OCI-LY1 (cell line): ENCODE data around the gene SLC16A2.
A peak's percentile ranks its signal among the peaks of the same experiment; 100 is the strongest.

Experiments
- H2AFZ ChIP-seq: fragments of 200-600 bp; sonication (generic), shearing (Covaris generic); 2 replicates; pipeline ENCODE4 v1.6.0; 2014; ENCODE audit warnings: antibody characterized with exemption, mild to moderate bottlenecking, low read length
- H3F3A ChIP-seq: fragments of 200-600 bp; sonication (generic), shearing (Covaris generic); 2 replicates; pipeline ENCODE4 v1.6.0; 2014; ENCODE audit warnings: mild to moderate bottlenecking, antibody characterized with exemption, low read length, moderate library complexity; ENCODE audit not compliant: insufficient read depth
- H3K27ac ChIP-seq: fragments of 200-600 bp; sonication (generic); 2 replicates; pipeline ENCODE4 v1.5.1; 2014; ENCODE audit warnings: low read length, mixed run types, mild to moderate bottlenecking, low read depth; ENCODE audit not compliant: poor library complexity, severe bottlenecking
- H3K27me3 ChIP-seq: fragments of 200-600 bp; sonication (generic); 2 replicates; pipeline ENCODE4 v1.6.0; 2014; ENCODE audit warnings: antibody characterized with exemption, mild to moderate bottlenecking, low read length, moderate library complexity; ENCODE audit not compliant: insufficient read depth
- H3K36me3 ChIP-seq: fragments of 200-600 bp; sonication (generic); 2 replicates; pipeline ENCODE4 v1.6.1; 2014; ENCODE audit warnings: mild to moderate bottlenecking, antibody characterized with exemption, low read length, moderate library complexity, mixed read lengths; ENCODE audit not compliant: insufficient read depth
- H3K4me1 ChIP-seq: fragments of 200-600 bp; sonication (generic); 2 replicates; pipeline ENCODE4 v1.5.1; 2014; ENCODE audit warnings: mild to moderate bottlenecking, low read length, moderate library complexity; ENCODE audit not compliant: insufficient read depth, severe bottlenecking
- H3K4me2 ChIP-seq: fragments of 200-600 bp; sonication (generic), shearing (Covaris generic); 2 replicates; pipeline ENCODE4 v1.6.1; 2014; ENCODE audit warnings: low read length
- H3K4me3 ChIP-seq: fragments of 200-600 bp; sonication (generic); 2 replicates; pipeline ENCODE4 v1.5.1; 2014; ENCODE audit warnings: low read length, low read depth, mild to moderate bottlenecking, mixed read lengths; ENCODE audit not compliant: poor library complexity, severe bottlenecking
- H3K79me2 ChIP-seq: fragments of 200-600 bp; shearing (Covaris generic); 2 replicates; pipeline ENCODE4 v1.6.1; 2016; ENCODE audit warnings: mixed run types, low read length, mixed read lengths; ENCODE audit not compliant: insufficient read depth
- H3K9ac ChIP-seq: fragments of 200-600 bp; sonication (generic), shearing (Covaris generic); 2 replicates; pipeline ENCODE4 v1.6.1; 2014; ENCODE audit warnings: mild to moderate bottlenecking, low read length, mixed read lengths
- H3K9me2 ChIP-seq: fragments of 200-600 bp; sonication (generic), shearing (Covaris generic); 2 replicates; pipeline ENCODE4 v1.6.1; 2014; ENCODE audit warnings: low read depth, mild to moderate bottlenecking, low read length, mixed read lengths
- H3K9me3 ChIP-seq: fragments of 200-600 bp; shearing (Covaris generic); 2 replicates; pipeline ENCODE4 v1.6.1; 2014; ENCODE audit warnings: low read length, mixed read lengths
- H4K20me1 ChIP-seq: fragments of 200-600 bp; sonication (generic), shearing (Covaris generic); 2 replicates; pipeline ENCODE4 v1.6.0; 2016; ENCODE audit warnings: mild to moderate bottlenecking, low read length; ENCODE audit not compliant: insufficient read depth
- EZH2 ChIP-seq: fragments of 200-600 bp; sonication (generic), shearing (Covaris generic); IDR thresholded peaks from 2 replicates; pipeline ENCODE4 v1.8.0; 2017; ENCODE audit warnings: borderline replicate concordance, mixed run types, mild to moderate bottlenecking, antibody characterized with exemption, low read length, moderate library complexity, mixed read lengths
- TF ChIP-seq, protein P1 (sequence below): fragments of 200-600 bp; sonication (generic), shearing (Covaris generic); IDR thresholded peaks from 2 replicates; pipeline ENCODE4 v1.5.1; 2017; ENCODE audit warnings: mild to moderate bottlenecking, antibody characterized with exemption, low read length, moderate library complexity, mixed read lengths

SLC16A2 gene

GRCh38 chrX:74490247-74490646, 69.0 kb downstream of the SLC16A2 start:
- H3K36me3 ChIP-seq = no peaks in the 10 kb centered on the region
- no peaks in the 10 kb centered on the region for H3K9me3 ChIP-seq
- no peak overlapping the region for H3K4me3 ChIP-seq
- H3K4me2 ChIP-seq = no peak overlapping the region
- H3F3A ChIP-seq = no peaks in the 10 kb centered on the region
- no peak for TF ChIP-seq EZH2
- TF ChIP-seq, protein P1, sequence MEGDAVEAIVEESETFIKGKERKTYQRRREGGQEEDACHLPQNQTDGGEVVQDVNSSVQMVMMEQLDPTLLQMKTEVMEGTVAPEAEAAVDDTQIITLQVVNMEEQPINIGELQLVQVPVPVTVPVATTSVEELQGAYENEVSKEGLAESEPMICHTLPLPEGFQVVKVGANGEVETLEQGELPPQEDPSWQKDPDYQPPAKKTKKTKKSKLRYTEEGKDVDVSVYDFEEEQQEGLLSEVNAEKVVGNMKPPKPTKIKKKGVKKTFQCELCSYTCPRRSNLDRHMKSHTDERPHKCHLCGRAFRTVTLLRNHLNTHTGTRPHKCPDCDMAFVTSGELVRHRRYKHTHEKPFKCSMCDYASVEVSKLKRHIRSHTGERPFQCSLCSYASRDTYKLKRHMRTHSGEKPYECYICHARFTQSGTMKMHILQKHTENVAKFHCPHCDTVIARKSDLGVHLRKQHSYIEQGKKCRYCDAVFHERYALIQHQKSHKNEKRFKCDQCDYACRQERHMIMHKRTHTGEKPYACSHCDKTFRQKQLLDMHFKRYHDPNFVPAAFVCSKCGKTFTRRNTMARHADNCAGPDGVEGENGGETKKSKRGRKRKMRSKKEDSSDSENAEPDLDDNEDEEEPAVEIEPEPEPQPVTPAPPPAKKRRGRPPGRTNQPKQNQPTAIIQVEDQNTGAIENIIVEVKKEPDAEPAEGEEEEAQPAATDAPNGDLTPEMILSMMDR = no peak
- no peaks in the 10 kb centered on the region for H3K79me2 ChIP-seq
- H2AFZ ChIP-seq = no peak overlapping the region
- no peak overlapping the region for H3K27ac ChIP-seq
- no peaks in the 10 kb centered on the region for H4K20me1 ChIP-seq
- no peaks in the 10 kb centered on the region for H3K4me1 ChIP-seq
- no peak overlapping the region for H3K9ac ChIP-seq
- H3K9me2 ChIP-seq = no peaks in the 10 kb centered on the region
- no peaks in the 10 kb centered on the region for H3K27me3 ChIP-seq

DNA sequence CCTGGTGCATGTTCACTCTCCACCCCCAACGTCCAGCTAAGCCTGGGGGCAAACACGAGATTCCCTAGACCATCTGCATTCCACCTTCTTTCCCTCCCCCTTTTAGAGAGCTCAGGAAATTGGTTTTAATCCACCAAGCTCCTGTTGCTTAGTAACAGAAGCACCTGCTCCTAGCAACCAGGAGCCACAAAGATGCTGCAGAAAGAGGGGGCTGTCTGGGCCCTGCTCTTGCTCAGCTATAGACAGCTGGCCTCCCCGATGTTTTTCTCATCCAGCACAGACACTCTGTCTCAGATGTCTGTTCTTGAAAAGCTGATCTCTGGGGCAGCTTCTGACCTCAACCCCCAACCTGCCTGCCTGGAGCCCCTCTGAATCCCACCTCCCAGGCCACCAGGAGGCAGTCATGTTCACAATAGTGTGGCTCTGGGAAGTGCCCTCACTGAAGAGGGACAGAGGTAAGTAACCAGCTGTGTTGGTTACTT, 71.5 kb downstream of the SLC16A2 start:
- H3K9ac ChIP-seq = no peak overlapping the region
- H3K4me2 ChIP-seq = no peak overlapping the region
- H4K20me1 ChIP-seq = no peaks in the 10 kb centered on the region
- H3K79me2 ChIP-seq = no peaks in the 10 kb centered on the region
- no peak overlapping the region for H3K27ac ChIP-seq
- TF ChIP-seq, protein P1 = peak; percentile 24; the same call in 1 of the 2 replicates
- no peak for TF ChIP-seq EZH2
- H3K4me1 ChIP-seq = no peaks in the 10 kb centered on the region
- H2AFZ ChIP-seq = no peak overlapping the region
- H3K4me3 ChIP-seq = no peak overlapping the region
- H3F3A ChIP-seq = no peaks in the 10 kb centered on the region
- no peaks in the 10 kb centered on the region for H3K9me2 ChIP-seq
- H3K27me3 ChIP-seq = no peaks in the 10 kb centered on the region
- no peaks in the 10 kb centered on the region for H3K36me3 ChIP-seq
- H3K9me3 ChIP-seq = no peaks in the 10 kb centered on the region

DNA sequence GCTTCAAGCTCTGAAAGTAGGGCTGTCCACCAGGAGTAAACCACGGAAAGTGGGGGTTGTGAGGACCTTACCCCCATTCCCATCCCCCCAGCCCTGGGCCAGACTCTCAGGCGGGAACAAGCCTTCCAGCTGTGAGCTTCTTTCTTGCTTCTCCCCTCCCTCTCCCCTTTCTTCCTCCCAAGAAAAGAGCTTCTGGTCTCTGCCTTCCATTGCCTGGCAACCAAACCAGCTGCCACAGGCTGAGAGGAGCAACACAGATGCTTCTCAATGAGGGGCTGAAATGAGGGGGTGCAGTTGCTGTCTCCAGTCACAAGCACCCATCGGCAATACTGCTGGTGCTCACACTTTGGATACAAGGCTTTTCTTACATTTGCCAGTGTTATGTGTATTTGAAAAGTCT, 72.5 kb downstream of the SLC16A2 start:
- no peak overlapping the region for H3K4me2 ChIP-seq
- H3K9me2 ChIP-seq = no peaks in the 10 kb centered on the region
- H3K4me3 ChIP-seq = no peak overlapping the region
- no peaks in the 10 kb centered on the region for H4K20me1 ChIP-seq
- no peaks in the 10 kb centered on the region for H3K79me2 ChIP-seq
- TF ChIP-seq, protein P1 = no peak
- no peak for TF ChIP-seq EZH2
- H2AFZ ChIP-seq = no peak overlapping the region
- no peak overlapping the region for H3K9ac ChIP-seq
- H3K36me3 ChIP-seq = no peaks in the 10 kb centered on the region
- no peaks in the 10 kb centered on the region for H3F3A ChIP-seq
- no peaks in the 10 kb centered on the region for H3K9me3 ChIP-seq
- no peaks in the 10 kb centered on the region for H3K4me1 ChIP-seq
- no peak overlapping the region for H3K27ac ChIP-seq
- H3K27me3 ChIP-seq = no peaks in the 10 kb centered on the region
